Trophoblast cell (in vitro differentiated cells and primary cell): ENCODE measurements around the gene SMYD3.

ENCODE experiments used
- DNase-seq, 2 donors: peaks; one replicate each; pipeline ENCODE4 v3.0.0-alpha.2; 2016
- H2AFZ ChIP-seq: 2 replicates; pipeline ENCODE4 v1.6.1; 2013; ENCODE audit warnings: low read length, moderate library complexity, mild to moderate bottlenecking; ENCODE audit not compliant: insufficient read depth, poor library complexity
- H2AK5ac ChIP-seq: 2 replicates; pipeline ENCODE4 v1.6.1; 2013; ENCODE audit warnings: mild to moderate bottlenecking, low read length
- H2BK120ac ChIP-seq: 2 replicates; pipeline ENCODE4 v1.6.1; 2013; ENCODE audit warnings: low read length, mild to moderate bottlenecking, moderate library complexity; ENCODE audit not compliant: insufficient read depth, poor library complexity
- H2BK12ac ChIP-seq: 2 replicates; pipeline ENCODE4 v1.6.1; 2013; ENCODE audit warnings: mild to moderate bottlenecking, low read length, moderate library complexity
- H2BK5ac ChIP-seq: 2 replicates; pipeline ENCODE4 v1.6.1; 2013; ENCODE audit warnings: low read length, low read depth, moderate library complexity, mild to moderate bottlenecking; ENCODE audit not compliant: poor library complexity
- H3K14ac ChIP-seq: 2 replicates; pipeline ENCODE4 v1.6.1; 2013; ENCODE audit warnings: mild to moderate bottlenecking, low read length
- H3K18ac ChIP-seq: 2 replicates; pipeline ENCODE4 v1.6.1; 2013; ENCODE audit warnings: mild to moderate bottlenecking, low read length
- H3K23ac ChIP-seq: 2 replicates; pipeline ENCODE4 v1.6.1; 2013; ENCODE audit warnings: low read length
- H3K27ac ChIP-seq: 2 replicates; pipeline ENCODE4 v1.5.1; 2013; ENCODE audit warnings: low read depth, mild to moderate bottlenecking, inconsistent platforms, low read length, moderate library complexity
- H3K27me3 ChIP-seq: 2 replicates; pipeline ENCODE4 v1.6.1; 2013; ENCODE audit warnings: inconsistent platforms, mild to moderate bottlenecking, low read length, moderate library complexity; ENCODE audit not compliant: insufficient read depth
- H3K36me3 ChIP-seq, 2 experiments: 1 replicate in 1 of 2; 2 replicates in 1 of 2; pipeline ENCODE4 v1.6.1; 2013; ENCODE audit warnings: low read length in 2 of 2, mild to moderate bottlenecking in 2 of 2, moderate library complexity in 1 of 2; ENCODE audit not compliant: insufficient read depth in 2 of 2, control insufficient read depth in 1 of 2
- H3K4ac ChIP-seq: 2 replicates; pipeline ENCODE4 v1.6.1; 2013; ENCODE audit warnings: low read depth, mild to moderate bottlenecking, low read length, moderate library complexity
- H3K4me1 ChIP-seq, 2 experiments: 1 replicate in 1 of 2; 2 replicates in 1 of 2; pipeline ENCODE4 v1.6.1; 2013; ENCODE audit warnings: low read length in 2 of 2, mild to moderate bottlenecking in 2 of 2, moderate library complexity in 1 of 2; ENCODE audit not compliant: insufficient read depth in 2 of 2, control insufficient read depth in 1 of 2
- H3K4me2 ChIP-seq: 2 replicates; pipeline ENCODE4 v1.6.1; 2013; ENCODE audit warnings: inconsistent platforms, mild to moderate bottlenecking, low read length, moderate library complexity
- H3K4me3 ChIP-seq: 2 replicates; pipeline ENCODE4 v1.5.1; 2013; ENCODE audit warnings: mild to moderate bottlenecking, low read depth, low read length, inconsistent platforms
- H3K79me1 ChIP-seq: one replicate; pipeline ENCODE4 v1.6.1; 2013; ENCODE audit warnings: low read length
- H3K79me2 ChIP-seq: 2 replicates; pipeline ENCODE4 v1.6.1; 2013; ENCODE audit warnings: low read length, mild to moderate bottlenecking; ENCODE audit not compliant: control insufficient read depth, insufficient read depth, poor library complexity
- H3K9ac ChIP-seq: 2 replicates; pipeline ENCODE4 v1.6.1; 2013; ENCODE audit warnings: mild to moderate bottlenecking, low read length
- H3K9me3 ChIP-seq: 2 replicates; pipeline ENCODE4 v1.6.1; 2013; ENCODE audit warnings: low read depth, mild to moderate bottlenecking, control low read depth, inconsistent platforms, low read length; ENCODE audit not compliant: insufficient read depth
- H4K12ac ChIP-seq: 2 replicates; pipeline ENCODE4 v1.6.1; 2013; ENCODE audit warnings: low read depth, mild to moderate bottlenecking, low read length, moderate library complexity
- H4K8ac ChIP-seq: 2 replicates; pipeline ENCODE4 v1.6.1; 2013; ENCODE audit warnings: low read depth, mild to moderate bottlenecking, low read length, moderate library complexity
- H4K91ac ChIP-seq: one replicate; pipeline ENCODE4 v1.6.1; 2013; ENCODE audit warnings: low read depth, mild to moderate bottlenecking, low read length, moderate library complexity
- WGBS: extraction: QIAGEN DNeasy Blood & Tissue Kit; methylation state at CpG from one replicate; pipeline ENCODE4 v1.1.7; 2013; ENCODE audit warnings: missing lambda C conversion rate; ENCODE audit not compliant: insufficient read length, insufficient coverage; ENCODE audit errors: extremely low coverage; 5-methylcytosine and 5-hydroxymethylcytosine counted together

Gene SMYD3

GRCh38 chr1:246302711-246303317 is 204.3 kb downstream of the SMYD3 start:
- Histone ChIP-seq H2AFZ (no peak overlapping the region), H3K14ac (no peak overlapping the region), H3K9ac (no peak overlapping the region), H2AK5ac (no peak overlapping the region), H3K79me2 (peaks cover 2% of the 10 kb centered on the region), H3K4me3 (no peak overlapping the region), H3K36me3 (peaks cover 0 to 3% of the 10 kb centered on the region in 2 experiments), H3K27me3 (no peaks in the 10 kb centered on the region), H3K27ac (no peak overlapping the region), H2BK12ac (no peak overlapping the region), H4K91ac (no peak overlapping the region), H3K4me1 (peaks cover 0 to 5% of the 10 kb centered on the region in 2 experiments), H3K23ac (no peak overlapping the region), H2BK120ac (no peak overlapping the region), H3K9me3 (no peaks in the 10 kb centered on the region), H3K4ac (no peak overlapping the region), H3K18ac (no peak overlapping the region), H4K12ac (no peak overlapping the region), H2BK5ac (no peak overlapping the region), H3K79me1 (no peaks in the 10 kb centered on the region), H3K4me2 (no peak overlapping the region), H4K8ac (no peak overlapping the region)
- no peak for DNase-seq
- WGBS: no CpG with 5 or more reads among the region's 2 CpGs

GRCh38 chr1:246302251-246302625 is 204.8 kb downstream of the SMYD3 start:
- H3K36me3 ChIP-seq: no peaks in the 10 kb centered on the region
- H2AFZ ChIP-seq: no peak overlapping the region
- H3K9me3 ChIP-seq: no peaks in the 10 kb centered on the region
- no peak overlapping the region for H2AK5ac ChIP-seq
- no peak overlapping the region for H3K14ac ChIP-seq
- no peak overlapping the region for H3K4ac ChIP-seq
- no peaks in the 10 kb centered on the region for H3K27me3 ChIP-seq
- H3K79me2 ChIP-seq: no peaks in the 10 kb centered on the region
- no CpG with 5 or more reads among the region's 1 CpG for WGBS
- no peak overlapping the region for H2BK120ac ChIP-seq
- no peak overlapping the region for H3K4me3 ChIP-seq
- no peak overlapping the region for H3K23ac ChIP-seq
- peaks cover 0 to 5% of the 10 kb centered on the region in 2 experiments for H3K4me1 ChIP-seq
- no peaks in the 10 kb centered on the region for H3K79me1 ChIP-seq
- H3K27ac ChIP-seq: no peak overlapping the region
- H4K91ac ChIP-seq: no peak overlapping the region
- H3K4me2 ChIP-seq: no peak overlapping the region
- no peak overlapping the region for H3K18ac ChIP-seq
- no peak overlapping the region for H3K9ac ChIP-seq
- H2BK5ac ChIP-seq: no peak overlapping the region
- no peak overlapping the region for H4K8ac ChIP-seq
- DNase-seq: peak in 1 of 2 donors; percentile 33
- H4K12ac ChIP-seq: no peak overlapping the region
- no peak overlapping the region for H2BK12ac ChIP-seq

GRCh38 chr1:246301553-246302250 is 205.4 kb downstream of the SMYD3 start:
- no peak overlapping the region for H2BK5ac ChIP-seq

GRCh38 chr1:246300626-246301549 is 206.2 kb downstream of the SMYD3 start:
- no peaks in the 10 kb centered on the region for H3K79me2 ChIP-seq
- no peak overlapping the region for H3K18ac ChIP-seq
- H2AK5ac ChIP-seq: no peak overlapping the region
- H4K12ac ChIP-seq: no peak overlapping the region
- H3K4me2 ChIP-seq: no peak overlapping the region
- H3K4me1 ChIP-seq: peaks cover 0 to 5% of the 10 kb centered on the region in 2 experiments
- H3K4me3 ChIP-seq: no peak overlapping the region
- no peak overlapping the region for H2AFZ ChIP-seq
- H4K8ac ChIP-seq: no peak overlapping the region
- peak overlapping the region; percentile 10 for H3K27ac ChIP-seq
- H3K36me3 ChIP-seq: no peaks in the 10 kb centered on the region
- H3K23ac ChIP-seq: no peak overlapping the region
- H2BK120ac ChIP-seq: no peak overlapping the region
- no peaks in the 10 kb centered on the region for H3K9me3 ChIP-seq
- peak overlapping the region; percentile 6 for H4K91ac ChIP-seq
- no peak overlapping the region for H3K9ac ChIP-seq
- H2BK5ac ChIP-seq: no peak overlapping the region
- H3K4ac ChIP-seq: no peak overlapping the region
- H3K27me3 ChIP-seq: no peaks in the 10 kb centered on the region
- H3K79me1 ChIP-seq: no peaks in the 10 kb centered on the region
- WGBS: no CpG with 5 or more reads among the region's 6 CpGs
- no peak overlapping the region for H2BK12ac ChIP-seq
- DNase-seq: no peak
- no peak overlapping the region for H3K14ac ChIP-seq

More at GRCh38 chr1:246301553-246302250, 205.4 kb downstream of the SMYD3 start:
- no peaks in the 10 kb centered on the region for H3K79me2 ChIP-seq
- H3K9me3 ChIP-seq: no peaks in the 10 kb centered on the region
- no peak for DNase-seq
- no CpG with 5 or more reads among the region's 6 CpGs for WGBS
- H3K36me3 ChIP-seq: no peaks in the 10 kb centered on the region
- no peak overlapping the region for H3K4me2 ChIP-seq
- no peaks in the 10 kb centered on the region for H3K79me1 ChIP-seq
- H3K18ac ChIP-seq: no peak overlapping the region
- no peak overlapping the region for H3K27ac ChIP-seq
- no peak overlapping the region for H4K12ac ChIP-seq
- H3K27me3 ChIP-seq: no peaks in the 10 kb centered on the region
- no peak overlapping the region for H2AFZ ChIP-seq
- H4K8ac ChIP-seq: no peak overlapping the region
- no peak overlapping the region for H3K4ac ChIP-seq
- H2AK5ac ChIP-seq: no peak overlapping the region
- no peak overlapping the region for H2BK120ac ChIP-seq
- H2BK12ac ChIP-seq: no peak overlapping the region
- H3K23ac ChIP-seq: no peak overlapping the region
- H3K9ac ChIP-seq: no peak overlapping the region
- H3K4me1 ChIP-seq: peaks cover 0 to 5% of the 10 kb centered on the region in 2 experiments
- no peak overlapping the region for H3K4me3 ChIP-seq
- no peak overlapping the region for H3K14ac ChIP-seq
- no peak overlapping the region for H4K91ac ChIP-seq
